Erythroblast (primary cell): ENCODE measurements around the gene RNF220.

ENCODE experiments used
- GATA1 ChIP-seq: IDR thresholded peaks from 2 replicates; pipeline ENCODE4 v1.6.1; 2011; ENCODE audit warnings: low read depth, mild to moderate bottlenecking, control low read depth, low read length, moderate library complexity
- POLR2A ChIP-seq: IDR thresholded peaks from 2 replicates; pipeline ENCODE4 v1.6.1; 2011; ENCODE audit warnings: mild to moderate bottlenecking, low read length

DNA sequence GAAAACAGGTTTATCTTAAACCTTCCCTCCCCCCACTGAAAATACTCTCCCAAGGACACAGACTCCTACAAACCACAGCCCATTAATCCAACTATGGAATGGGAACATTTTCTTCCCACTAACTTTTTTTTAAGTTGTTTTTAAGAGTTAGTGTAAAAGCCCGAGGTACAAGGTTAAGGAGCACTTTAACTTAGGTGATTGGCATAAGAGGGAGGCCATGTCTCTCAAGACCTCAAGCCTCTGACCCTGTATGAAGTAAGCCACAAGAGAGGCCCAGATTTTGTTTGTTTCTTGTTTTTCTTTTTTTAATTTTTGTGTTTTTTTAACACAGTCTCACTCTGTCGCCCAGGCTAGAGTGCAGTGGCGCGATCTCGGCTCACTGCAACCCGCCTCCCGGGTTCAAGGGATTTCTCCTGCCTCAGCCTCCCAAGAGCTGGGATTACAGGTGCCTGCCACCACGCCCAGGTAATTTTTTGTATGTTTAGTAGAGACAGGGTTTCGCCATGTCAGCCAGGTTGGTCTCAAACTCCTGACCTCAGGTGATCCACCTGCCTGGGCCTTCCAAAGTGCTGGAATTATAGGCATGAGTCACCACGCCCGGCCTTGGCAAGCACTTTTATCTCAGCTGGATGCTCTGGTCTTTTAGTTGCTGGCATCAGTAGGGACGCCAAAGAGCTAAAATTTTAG lies 283.8 kb downstream of the RNF220 start:
- TF ChIP-seq POLR2A (no peak), GATA1 (no peak)
